ENCODE measurements around the gene FLNA.
"Not testable (repeated sequence)": the region's sequence is repeated elsewhere in the genome, so short reads cannot be mapped to it uniquely, and the experiment has no call there.

The FLNA gene

GRCh38 chrX:154328646-154329045, 45.8 kb downstream of the FLNA start:
- DNase-seq: no peak

DNA sequence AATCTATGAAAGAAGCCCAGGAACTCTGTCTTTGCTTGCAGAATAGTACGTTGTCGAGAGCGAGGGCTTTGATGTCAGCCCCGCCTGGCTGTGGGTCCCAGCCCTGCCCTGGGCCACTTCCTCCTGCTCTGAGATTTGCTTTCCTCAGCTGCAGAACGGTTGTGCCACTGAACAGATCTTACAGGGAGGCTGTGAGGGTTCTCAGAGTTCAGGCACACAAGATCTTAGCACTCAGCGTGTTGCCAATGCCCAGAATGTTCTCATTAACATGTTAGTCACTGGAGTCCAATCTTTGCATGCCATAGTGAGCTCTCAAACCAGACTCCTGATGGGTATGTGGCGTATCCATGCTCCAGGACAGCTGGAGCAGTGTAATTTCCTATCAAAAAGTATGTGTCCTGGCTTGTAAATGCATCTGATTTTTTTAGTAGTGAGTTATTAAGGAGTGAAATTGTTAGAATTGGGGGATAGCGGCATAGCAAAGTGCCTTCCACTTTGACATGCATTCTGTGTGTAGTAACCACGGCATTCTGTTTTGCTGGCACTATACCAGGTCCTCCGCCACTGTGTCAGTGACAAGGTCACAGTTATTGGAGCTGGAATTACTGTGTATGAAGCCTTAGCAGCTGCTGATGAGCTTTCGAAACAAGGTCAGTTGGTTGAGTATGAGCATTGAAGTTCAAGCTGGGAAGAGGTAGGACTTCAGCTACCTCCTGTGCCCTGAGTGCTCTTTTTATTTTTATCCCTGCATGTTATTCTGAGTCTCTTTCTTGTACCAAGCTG, 47.2 kb downstream of the FLNA start:
- no peak for DNase-seq

DNA sequence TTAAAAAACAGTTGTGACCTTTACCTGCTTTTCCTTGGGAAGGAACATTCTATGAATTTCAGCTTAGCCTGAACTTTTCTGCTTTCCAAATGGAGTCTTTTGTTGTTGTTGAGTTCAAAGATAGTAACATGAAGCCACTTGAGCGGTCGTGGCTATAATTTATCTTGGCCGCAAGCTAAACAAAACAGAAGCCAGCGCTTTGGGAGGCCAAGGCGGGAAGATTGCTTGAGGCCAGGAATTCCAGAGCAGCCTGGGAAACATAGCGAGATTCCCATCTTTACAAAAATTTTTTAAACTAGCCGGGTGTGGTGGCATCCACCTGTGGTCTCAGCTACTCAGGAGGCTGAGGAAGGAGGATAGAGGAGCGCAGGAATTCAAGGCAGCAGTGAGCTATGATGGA, 48.9 kb downstream of the FLNA start:
- DNase-seq: no peak

DNA sequence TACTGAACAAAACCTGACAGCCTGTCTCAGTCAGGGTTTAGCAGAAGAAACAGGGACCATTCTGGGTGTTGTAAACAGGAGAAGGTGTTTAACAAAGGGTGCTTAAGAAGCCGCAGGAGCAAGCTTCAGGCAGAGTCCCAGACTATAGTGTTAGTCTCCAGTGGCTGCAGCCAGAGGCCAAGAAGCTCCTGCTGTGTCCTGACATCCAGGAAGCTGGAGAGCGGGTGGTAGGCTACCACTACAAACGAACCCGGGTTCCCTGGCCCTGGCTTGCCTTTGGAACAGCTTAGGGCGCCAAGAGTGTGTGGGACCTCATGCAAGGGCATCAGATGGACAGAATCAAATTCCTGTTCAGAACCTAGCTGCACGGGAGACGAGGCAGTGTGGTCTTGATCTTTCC, 50.9 kb downstream of the FLNA start:
- no peak for DNase-seq

DNA sequence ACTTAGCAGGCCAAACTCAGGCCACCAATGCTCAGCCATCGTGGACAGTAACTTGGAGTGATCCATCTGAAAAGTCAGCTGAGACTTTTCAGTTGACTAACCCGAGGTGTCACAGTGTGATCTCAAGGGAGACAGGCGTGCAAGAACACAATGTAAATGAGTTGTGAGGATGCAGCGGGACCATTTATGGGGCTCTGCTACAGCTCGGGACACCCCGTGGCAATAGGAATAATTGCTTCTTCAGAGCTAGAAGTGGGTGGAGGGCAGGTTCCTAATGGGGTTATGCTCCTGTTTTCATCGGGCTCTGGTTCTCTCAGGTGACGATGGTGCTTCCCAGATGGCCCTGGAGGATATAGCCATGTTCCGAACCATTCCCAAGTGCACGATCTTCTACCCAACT, 51.5 kb downstream of the FLNA start:
- no peak for DNase-seq

DNA sequence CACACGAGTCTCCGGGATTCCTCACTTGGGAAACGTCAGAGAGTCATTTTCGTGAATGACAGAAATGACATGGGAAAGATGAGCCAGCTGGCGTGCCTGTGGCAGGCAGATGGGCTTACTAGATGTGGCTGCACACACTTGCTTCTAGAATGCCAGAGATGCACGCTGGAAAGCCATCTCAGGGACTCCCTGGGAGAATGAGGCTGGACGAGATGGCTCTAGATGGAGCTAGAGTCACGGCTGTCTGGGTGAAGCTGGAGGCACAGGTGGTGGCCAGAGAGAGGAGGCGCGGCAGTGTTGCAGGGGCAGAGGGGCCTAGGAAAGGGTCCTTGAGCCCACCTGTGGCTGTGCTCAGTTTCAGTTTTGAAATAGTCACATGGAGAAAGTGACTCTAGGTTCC, 52.8 kb downstream of the FLNA start:
- no peak for DNase-seq

DNA sequence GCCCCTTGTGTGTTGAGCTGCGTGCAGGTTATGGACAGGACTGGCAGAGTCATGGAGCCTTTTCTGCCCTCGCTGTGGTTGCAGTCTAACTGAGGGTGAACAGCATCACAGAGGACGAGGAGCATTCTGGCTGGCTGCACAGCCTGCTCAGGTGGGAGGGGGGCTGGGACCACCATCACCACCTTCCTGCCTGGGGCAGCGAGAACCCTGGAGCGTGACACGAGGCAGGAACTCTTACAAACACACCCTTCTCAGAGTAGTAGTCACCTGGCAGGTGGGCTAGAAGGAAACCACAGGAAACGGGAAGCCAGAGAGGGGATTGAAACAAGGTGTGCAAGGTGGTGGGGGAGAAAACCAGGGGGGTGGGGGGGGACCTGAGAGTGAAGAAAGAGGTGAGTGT, 53.3 kb downstream of the FLNA start:
- no peak for DNase-seq

- DNase-seq: no peak
Observed at GRCh38 chrX:154320406-154320805, 54.0 kb downstream of the FLNA start.

- no peak for DNase-seq
Observed at GRCh38 chrX:154317391-154317995, 56.9 kb downstream of the FLNA start.

GRCh38 chrX:154315416-154315815, 59.0 kb downstream of the FLNA start:
- DNase-seq: no peak

DNA sequence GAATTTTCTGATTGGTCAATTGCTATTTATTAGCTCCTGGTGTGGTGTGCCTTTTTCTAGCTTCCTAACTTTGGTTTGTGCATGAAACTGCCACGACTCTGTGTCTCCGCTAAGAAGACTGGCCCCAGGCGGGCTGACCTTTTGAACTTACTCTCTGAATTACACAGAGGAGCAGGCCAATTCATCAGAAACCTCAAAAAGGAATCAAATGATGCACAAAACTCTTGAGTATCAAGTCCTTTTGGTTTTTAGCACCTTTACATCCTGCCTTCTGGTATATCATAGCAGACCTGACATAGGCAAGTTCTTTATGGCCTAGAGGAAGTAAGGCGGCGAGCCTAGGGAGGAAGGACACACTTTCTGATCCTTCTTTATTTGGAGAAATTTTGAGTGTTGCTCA, 61.3 kb downstream of the FLNA start:
- no peak for DNase-seq

GRCh38 chrX:154312116-154312515, 62.3 kb downstream of the FLNA start:
- DNase-seq: no peak

- no peak for DNase-seq
Observed at GRCh38 chrX:154310616-154311536, 63.6 kb downstream of the FLNA start.

DNA sequence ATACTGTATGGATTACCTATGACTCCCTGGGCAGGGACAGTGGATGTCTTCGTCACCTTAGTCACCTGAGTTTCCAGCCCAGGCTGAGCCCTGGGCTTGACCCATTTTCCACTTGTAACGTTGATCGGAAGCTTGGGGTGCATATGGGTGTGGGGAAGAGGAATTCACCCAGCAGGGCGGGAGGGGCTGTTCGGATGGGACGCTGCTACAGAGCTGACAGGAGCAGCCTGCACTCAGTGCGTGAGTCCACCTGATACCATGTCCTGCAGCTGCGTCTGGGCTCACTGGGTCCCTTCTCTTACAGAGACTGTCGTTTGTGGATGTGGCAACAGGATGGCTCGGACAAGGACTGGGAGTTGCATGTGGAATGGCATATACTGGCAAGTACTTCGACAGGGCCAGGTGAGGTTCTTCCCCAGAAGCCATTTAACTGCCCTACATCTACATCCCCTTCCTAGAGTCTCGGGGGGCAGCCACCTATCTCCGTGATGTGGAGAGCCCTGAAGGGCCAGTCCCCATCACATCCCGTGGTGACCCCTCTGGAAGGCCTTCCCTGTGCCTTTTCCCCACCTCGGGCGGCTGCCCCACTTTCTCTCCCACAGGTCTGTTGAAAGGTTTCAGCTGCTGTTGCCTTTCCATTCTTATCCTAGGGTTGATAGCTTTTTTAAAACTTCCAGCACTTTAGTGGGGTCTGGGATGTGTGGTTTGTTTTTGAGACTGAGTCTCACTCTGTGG, 65.2 kb downstream of the FLNA start:
- DNase-seq: no peak

GRCh38 chrX:154308108-154308946, 66.1 kb downstream of the FLNA start:
- DNase-seq: no peak

DNA sequence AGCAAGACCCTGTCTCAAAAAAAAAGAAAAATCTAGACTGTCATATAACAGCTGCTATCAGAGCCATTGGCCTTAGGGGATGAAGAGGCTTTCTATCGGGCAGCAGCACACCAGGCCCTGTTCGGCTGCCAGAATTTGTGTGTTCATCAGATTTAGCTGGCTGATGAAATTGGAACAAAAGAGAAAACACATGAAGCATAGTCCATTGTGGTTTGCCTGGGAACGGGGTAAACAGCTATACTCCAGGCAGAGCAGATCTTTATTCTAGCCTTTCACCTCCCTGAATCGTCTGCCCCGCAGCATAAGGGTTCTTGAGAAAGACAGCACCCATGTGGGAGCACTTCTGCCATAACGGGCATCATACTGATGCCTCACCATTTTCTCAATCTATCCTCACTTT, 67.2 kb downstream of the FLNA start:
- no peak for DNase-seq

GRCh38 chrX:154305541-154306205, 68.8 kb downstream of the FLNA start:
- DNase-seq: no peak

- no peak for DNase-seq
Observed at GRCh38 chrX:154304846-154305245, 69.6 kb downstream of the FLNA start.

DNA sequence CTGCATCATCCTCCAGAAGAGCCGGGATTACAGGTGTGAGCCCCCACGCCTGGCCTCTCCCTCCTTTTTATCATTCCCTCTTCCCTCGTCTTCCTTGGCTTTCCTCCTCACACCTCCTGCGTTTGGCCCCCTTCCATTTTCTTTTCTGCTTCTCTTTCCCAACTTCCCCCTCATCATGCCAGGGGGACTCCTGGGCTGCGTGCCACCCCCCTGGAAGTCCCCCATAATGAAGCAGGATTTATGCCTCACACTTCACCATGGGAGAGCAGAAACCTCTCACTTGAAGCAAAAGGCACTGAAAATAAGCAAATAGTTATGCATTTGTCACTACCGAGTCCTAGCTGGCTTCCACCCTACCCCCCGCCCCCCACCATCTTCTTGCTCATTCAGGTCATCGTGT, 71.0 kb downstream of the FLNA start:
- no peak for DNase-seq

DNA sequence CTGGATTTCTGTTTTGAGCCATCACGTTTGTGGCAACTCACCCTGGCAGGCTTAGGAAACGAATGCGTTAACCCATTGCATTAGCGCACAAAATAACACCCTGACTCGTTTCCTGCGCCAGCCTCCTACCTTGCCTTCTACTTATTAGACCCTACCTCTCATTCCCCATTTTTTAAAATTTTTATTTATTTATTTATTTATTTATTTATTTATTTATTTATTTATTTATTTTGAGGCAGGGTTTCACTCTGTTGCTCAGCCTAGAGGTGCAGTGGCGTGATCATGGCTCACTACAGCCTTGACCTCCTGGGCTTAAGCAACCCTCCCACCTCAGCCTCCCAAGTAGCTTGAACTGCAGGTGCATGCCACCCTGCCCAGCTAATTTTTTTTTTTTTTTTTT, 71.4 kb downstream of the FLNA start:
- not testable (repeated sequence) for DNase-seq

DNA sequence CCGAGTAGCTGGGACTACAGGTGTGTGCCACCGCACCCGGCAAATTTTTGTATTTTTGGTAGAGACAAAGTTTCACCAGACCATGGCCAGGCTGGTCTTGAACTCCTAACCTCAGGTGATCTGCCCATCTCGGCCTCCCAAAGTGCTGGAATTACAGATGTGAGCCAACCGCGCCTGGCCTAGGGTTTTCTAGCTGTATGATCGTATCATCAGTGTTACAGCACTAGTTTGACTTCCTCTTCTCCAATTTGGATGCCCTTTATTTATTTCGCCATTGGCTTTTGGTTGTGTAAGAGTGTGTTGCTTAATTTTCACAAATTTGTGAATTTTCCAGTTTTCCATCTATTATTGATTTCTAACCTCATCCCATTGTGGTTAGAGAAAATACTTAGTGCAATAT, 73.6 kb downstream of the FLNA start:
- no peak for DNase-seq
